ENCODE measurements around the gene NAV2. TPM values are rescaled to one million over a fixed set of nuclear protein-coding genes. Genes with fewer than 3 reads are reported as not detected.

The NAV2 gene
- total RNA-seq, 3 donors from 2014 or later, result 21.9 to 65.9 (median 30.9) TPM

GRCh38 chr11:19772480-19772879 is 59.8 kb downstream of the NAV2 start:
- peaks cover 3% of the 10 kb centered on the region for H3K4me1 ChIP-seq (ENCODE audit: low read depth)
- TF ChIP-seq CTCF (IDR thresholded peaks at IDR 0.05), result no peak
- no peaks in the 10 kb centered on the region for H3K36me3 ChIP-seq (ENCODE audit: low read depth)
- DNase-seq, result no peak
- intact Hi-C loops (cut with DNase I, micrococcal nuclease), result no loop called here
- H3K4me3 ChIP-seq, result no peak overlapping the region
- H3K9me3 ChIP-seq, result no peaks in the 10 kb centered on the region
- no peak for ATAC-seq

- H3K9me3 ChIP-seq, result no peaks in the 10 kb centered on the region
- no peaks in the 10 kb centered on the region for H3K36me3 ChIP-seq (ENCODE audit: low read depth)
- TF ChIP-seq CTCF (IDR thresholded peaks at IDR 0.05), result no peak
- no peak overlapping the region for H3K4me3 ChIP-seq
- DNase-seq, result no peak
- peaks cover 3% of the 10 kb centered on the region for H3K4me1 ChIP-seq (ENCODE audit: low read depth)
- intact Hi-C loops (cut with DNase I, micrococcal nuclease), result no loop called here
- ATAC-seq, result no peak
Observed at GRCh38 chr11:19774329-19774728, 61.7 kb downstream of the NAV2 start.

- Histone ChIP-seq H3K36me3 (ENCODE audit: low read depth) (no peaks in the 10 kb centered on the region), H3K9me3 (no peaks in the 10 kb centered on the region), H3K4me3 (no peak overlapping the region), H3K4me1 (ENCODE audit: low read depth) (peaks cover 3% of the 10 kb centered on the region)
- intact Hi-C loops (cut with DNase I, micrococcal nuclease), result no loop called here
- DNase-seq (no peak), ATAC-seq (no peak)
- no peak for TF ChIP-seq CTCF (IDR thresholded peaks at IDR 0.05)
Observed at GRCh38 chr11:19774817-19775580, 62.4 kb downstream of the NAV2 start.

GRCh38 chr11:19775622-19776021 is 63.0 kb downstream of the NAV2 start:
- Histone ChIP-seq H3K4me3 (no peak overlapping the region), H3K9me3 (no peaks in the 10 kb centered on the region), H3K4me1 (ENCODE audit: low read depth) (peaks cover 3% of the 10 kb centered on the region), H3K36me3 (ENCODE audit: low read depth) (no peaks in the 10 kb centered on the region)
- DNase-seq (no peak), ATAC-seq (no peak)
- intact Hi-C loops (cut with DNase I, micrococcal nuclease), result no loop called here
- TF ChIP-seq CTCF (IDR thresholded peaks at IDR 0.05), result no peak

- Histone ChIP-seq H3K4me3 (no peak overlapping the region), H3K4me1 (ENCODE audit: low read depth) (peaks cover 3% of the 10 kb centered on the region), H3K9me3 (no peaks in the 10 kb centered on the region), H3K36me3 (ENCODE audit: low read depth) (no peaks in the 10 kb centered on the region)
- ATAC-seq, result peak; percentile 76
- peak; percentile 49 to 70 (median 50) for DNase-seq
- intact Hi-C loops (cut with DNase I, micrococcal nuclease), result no loop called here
- TF ChIP-seq CTCF (IDR thresholded peaks at IDR 0.05), result no peak
Observed at GRCh38 chr11:19777039-19777376, 64.4 kb downstream of the NAV2 start.

All from mucosa of descending colon (tissue), 3 donors.